GM12873 (cell line): ENCODE measurements around the gene IGSF10.

Experiments used
- TF ChIP-seq, protein P1 (sequence below): IDR thresholded peaks from 2 replicates; pipeline ENCODE4 v1.5.1; 2012; ENCODE audit warnings: low read depth, mild to moderate bottlenecking, moderate library complexity, low read length, control low read depth; ENCODE audit not compliant: insufficient read depth; ENCODE audit errors: missing control alignments

IGSF10 gene

DNA sequence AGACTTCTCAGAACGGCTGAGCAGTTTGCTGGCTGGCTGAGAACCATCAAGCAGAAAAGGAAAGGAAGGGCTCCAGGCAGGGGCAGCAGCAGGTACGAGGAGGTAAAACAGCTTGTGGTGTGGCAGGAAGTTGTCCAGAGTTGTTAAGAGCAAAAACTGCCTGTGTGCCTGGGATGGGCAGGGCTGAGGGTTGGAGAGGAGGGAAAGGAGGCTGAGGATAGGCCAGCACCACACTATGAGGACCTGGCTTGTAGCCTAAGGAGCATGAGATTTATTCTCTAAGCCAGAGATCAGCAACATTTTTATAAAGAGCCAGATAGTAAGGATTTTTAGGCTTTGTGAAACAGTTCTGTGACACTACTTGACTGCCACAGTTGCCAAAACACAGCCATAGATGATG is 8.0 kb downstream of the IGSF10 start:
- TF ChIP-seq, protein P1, sequence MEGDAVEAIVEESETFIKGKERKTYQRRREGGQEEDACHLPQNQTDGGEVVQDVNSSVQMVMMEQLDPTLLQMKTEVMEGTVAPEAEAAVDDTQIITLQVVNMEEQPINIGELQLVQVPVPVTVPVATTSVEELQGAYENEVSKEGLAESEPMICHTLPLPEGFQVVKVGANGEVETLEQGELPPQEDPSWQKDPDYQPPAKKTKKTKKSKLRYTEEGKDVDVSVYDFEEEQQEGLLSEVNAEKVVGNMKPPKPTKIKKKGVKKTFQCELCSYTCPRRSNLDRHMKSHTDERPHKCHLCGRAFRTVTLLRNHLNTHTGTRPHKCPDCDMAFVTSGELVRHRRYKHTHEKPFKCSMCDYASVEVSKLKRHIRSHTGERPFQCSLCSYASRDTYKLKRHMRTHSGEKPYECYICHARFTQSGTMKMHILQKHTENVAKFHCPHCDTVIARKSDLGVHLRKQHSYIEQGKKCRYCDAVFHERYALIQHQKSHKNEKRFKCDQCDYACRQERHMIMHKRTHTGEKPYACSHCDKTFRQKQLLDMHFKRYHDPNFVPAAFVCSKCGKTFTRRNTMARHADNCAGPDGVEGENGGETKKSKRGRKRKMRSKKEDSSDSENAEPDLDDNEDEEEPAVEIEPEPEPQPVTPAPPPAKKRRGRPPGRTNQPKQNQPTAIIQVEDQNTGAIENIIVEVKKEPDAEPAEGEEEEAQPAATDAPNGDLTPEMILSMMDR: no peak

DNA sequence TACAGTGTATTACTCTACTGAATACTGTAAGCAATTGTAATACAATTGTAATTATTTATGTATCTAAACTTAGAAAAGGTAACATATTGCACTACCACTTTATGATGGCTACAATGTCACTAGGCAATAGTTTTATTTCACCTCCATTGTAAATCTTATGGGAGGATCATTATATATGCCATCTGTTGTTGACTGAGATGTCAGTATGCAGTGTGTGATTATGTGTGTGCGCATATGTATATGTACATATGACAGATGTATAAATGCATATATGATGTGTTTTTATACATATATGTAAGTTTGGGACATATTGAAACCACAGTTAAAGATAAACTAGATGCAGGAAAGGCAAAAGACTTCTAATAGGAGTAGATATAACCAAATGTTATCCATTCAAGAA is 8.5 kb downstream of the IGSF10 start:
- TF ChIP-seq, protein P1: no peak

DNA sequence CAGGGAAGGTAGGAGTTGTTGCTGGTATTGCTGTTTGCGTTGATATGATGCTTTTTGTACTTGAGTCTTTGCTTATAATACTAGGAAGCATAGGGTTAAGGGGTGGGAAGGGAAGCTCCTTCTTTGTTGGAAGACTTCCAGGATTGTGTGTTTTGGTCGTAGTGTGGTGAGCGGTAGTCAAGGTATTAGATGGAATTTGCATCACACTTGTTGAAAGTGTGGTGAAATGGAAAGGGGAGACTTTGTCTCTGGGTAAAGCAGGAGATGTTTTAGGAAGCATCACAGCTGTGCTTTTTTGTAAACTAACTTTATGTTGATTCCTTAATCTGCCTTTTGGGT is 14.9 kb downstream of the IGSF10 start:
- TF ChIP-seq, protein P1: no peak

DNA sequence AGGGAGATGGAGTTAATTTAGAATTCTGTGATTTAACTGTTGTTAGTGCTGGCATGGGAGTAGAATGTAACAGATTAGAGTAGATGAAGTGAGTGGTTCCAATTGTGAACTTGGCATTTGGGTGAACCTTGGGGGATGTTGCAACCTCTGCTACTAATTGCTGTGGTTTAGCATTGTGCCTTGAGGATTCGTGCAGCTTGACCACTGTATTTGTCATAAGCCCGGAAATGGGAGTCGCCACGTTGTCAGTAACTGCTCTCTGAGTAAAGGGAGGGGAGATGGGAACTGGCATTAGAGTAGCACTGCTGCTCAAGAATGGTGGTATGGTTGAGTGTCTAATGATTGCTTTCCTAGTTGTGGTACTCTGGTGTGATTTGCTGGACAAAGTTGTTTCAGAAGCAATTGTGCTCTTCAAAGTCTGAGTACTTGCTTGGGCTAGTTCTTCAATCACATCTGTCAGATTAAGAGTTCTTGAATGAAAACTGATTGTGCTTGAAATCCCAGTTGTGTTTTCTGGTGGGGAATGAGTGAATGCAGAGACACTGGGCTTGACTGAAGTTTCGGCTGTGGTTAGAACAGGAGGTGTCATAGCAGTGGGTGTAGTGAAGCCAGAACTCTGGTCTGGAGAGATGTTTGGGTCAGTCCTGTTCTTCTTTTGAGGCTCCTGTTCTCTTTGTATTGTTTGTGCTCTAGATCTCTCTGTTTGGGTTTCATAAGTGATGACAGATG is 15.4 kb downstream of the IGSF10 start:
- TF ChIP-seq, protein P1: no peak

DNA sequence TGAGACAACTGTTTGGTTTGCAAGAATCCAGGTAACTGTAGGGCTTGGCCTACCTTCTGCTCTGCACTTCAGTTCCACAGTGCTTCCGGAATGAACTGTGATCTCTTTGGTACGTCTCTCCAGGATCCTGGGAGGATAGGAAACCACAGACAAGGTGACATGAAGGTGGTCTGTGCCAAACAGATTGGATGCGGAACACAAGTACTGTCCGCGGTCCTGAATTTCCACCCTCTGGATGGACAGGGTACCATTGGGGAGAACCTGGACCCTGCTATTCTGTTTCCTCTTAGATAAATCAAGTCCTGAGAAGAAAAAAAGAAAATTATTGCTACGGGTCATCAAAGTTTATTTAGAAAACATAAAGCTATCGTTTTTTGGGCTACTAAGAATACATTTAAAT is 17.3 kb downstream of the IGSF10 start:
- TF ChIP-seq, protein P1: no peak

DNA sequence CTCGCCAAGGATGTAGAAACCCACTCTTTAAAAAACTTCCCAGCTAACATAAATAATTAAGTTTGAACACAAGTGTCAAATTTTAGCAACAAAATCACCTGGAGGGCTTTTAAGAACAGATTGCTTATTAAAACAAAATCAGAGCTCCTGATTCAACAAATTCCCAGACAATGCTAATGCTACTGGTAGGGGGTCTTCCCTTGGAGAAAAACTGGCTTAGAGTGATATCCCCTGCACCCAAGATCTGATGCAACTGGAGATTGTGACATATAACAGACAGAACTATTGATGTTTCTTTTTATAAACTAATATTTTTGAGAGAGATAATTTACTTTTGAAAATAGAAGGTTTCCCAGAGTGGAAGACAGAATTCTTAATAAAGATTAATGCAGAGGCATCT is 19.9 kb downstream of the IGSF10 start:
- TF ChIP-seq, protein P1: no peak

DNA sequence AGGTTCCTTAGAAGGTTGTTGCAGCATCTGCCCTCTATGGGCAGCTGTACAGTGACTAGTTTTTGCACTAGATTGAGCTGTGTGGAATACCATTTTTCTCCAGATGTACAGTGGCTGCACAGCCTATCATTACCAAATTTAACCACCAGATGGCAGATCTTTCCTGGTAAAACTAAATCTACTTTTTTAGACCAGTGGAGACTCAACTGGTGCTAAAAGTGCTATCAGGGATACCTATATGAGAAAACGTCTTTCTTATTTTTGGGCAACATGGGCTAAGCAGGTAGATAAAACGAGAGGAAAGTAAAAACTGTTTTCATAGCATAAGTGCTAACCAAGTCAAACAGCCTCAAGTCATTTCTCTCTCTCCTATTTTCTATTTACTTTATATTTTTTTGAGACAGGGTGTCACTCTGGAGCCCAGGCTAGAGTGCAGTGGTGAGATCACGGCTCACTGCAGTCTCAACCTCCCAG is 21.2 kb downstream of the IGSF10 start:
- TF ChIP-seq, protein P1: peak; percentile 64
